Cerebellar cortex (tissue), 1 donor: ENCODE measurements around the gene PNCK.
"Not testable (repeated sequence)": the region's sequence is repeated elsewhere in the genome, so short reads cannot be mapped to it uniquely, and the experiment has no call there.

Experiments used
- DNase-seq: peaks from one replicate; pipeline ENCODE4 v3.0.0-alpha.2; 2015; ENCODE audit warnings: low spot score

Gene PNCK

GRCh38 chrX:153673428-153674218, at the start of gene PNCK:
PNCK (minus strand) TSS chrX:153673813; CDS start chrX:153673076, 737 bp downstream.
- no peak for DNase-seq

GRCh38 chrX:153722704-153723350, 49.2 kb upstream of the PNCK start:
- DNase-seq: no peak

- no peak for DNase-seq
Observed at GRCh38 chrX:153719701-153720100, 46.1 kb upstream of the PNCK start.

- no peak for DNase-seq
Observed at GRCh38 chrX:153719238-153719637, 45.6 kb upstream of the PNCK start.

GRCh38 chrX:153717445-153717844, 43.8 kb upstream of the PNCK start:
- DNase-seq: no peak

GRCh38 chrX:153714256-153714655, 40.6 kb upstream of the PNCK start:
- DNase-seq: no peak

GRCh38 chrX:153709726-153710674, 36.4 kb upstream of the PNCK start:
- DNase-seq: no peak

- DNase-seq: peak; percentile 49
Observed at GRCh38 chrX:153708415-153708814, 34.8 kb upstream of the PNCK start.

GRCh38 chrX:153707406-153707805, 33.8 kb upstream of the PNCK start:
- DNase-seq: no peak

GRCh38 chrX:153706799-153707198, 33.2 kb upstream of the PNCK start:
- DNase-seq: no peak

GRCh38 chrX:153705403-153706060, 31.9 kb upstream of the PNCK start:
- DNase-seq: not testable (repeated sequence)

- DNase-seq: peak; percentile 38
Observed at GRCh38 chrX:153704631-153705402, 31.2 kb upstream of the PNCK start.

- DNase-seq: no peak
Observed at GRCh38 chrX:153704021-153704526, 30.5 kb upstream of the PNCK start.

GRCh38 chrX:153703036-153703370, 29.4 kb upstream of the PNCK start:
- DNase-seq: no peak

- no peak for DNase-seq
Observed at GRCh38 chrX:153702336-153703035, 28.9 kb upstream of the PNCK start.

- DNase-seq: no peak
Observed at GRCh38 chrX:153701706-153702105, 28.1 kb upstream of the PNCK start.

GRCh38 chrX:153700967-153701366, 27.4 kb upstream of the PNCK start:
- no peak for DNase-seq

GRCh38 chrX:153700376-153700945, 26.8 kb upstream of the PNCK start:
- DNase-seq: no peak

GRCh38 chrX:153699784-153700371, 26.3 kb upstream of the PNCK start:
- DNase-seq: not testable (repeated sequence)
